Kidney glomerular epithelial cell (primary cell): ENCODE results near the gene RNF2.
"Not testable (repeated sequence)": the region's sequence is repeated elsewhere in the genome, so short reads cannot be mapped to it uniquely, and the experiment has no call there.

Experiments
- DNase-seq: peaks from one replicate; lab custom pipeline; 2025; lab: John Stamatoyannopoulos, UW

The RNF2 gene

DNA sequence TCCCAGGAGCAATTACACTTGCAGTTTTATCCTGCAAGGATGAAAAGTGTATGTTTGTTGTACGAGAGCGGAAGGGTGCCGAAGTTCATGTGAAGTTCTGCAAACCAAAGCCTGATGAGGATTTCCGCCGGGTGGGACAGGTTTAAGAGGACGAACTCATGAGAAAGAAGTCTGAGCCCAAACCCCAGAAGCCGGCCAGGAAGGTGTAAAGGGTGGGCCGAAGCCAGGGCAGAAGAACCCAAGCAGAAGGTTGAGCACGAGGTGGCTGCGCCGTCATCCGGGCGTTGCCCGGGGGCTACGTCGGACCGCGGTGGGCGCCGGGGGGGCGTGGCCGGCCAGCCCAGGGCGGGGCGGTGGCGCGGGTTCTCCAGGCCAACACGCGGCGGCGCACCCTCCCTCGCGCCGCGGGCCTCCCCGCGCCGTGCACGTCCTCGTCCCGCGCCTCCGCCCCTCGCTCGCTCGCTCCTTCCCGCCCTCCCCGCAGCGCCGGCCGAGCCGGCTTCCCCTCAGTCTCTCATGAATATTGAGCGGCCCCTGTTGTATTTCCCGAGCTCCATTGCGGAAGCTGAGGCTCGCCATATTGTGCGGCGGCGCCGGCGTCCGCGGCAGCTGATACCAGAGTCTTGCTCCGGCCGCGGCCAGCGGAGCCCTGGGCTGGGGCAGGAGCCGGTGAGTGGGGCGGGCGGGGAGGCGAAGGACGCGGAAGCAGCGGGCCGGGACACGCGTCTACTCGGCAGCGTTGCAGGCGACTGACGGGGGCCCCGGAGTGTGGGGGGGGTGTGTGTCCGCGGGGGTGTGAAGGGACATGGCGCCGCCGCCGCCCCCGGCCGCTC, at the start of gene RNF2:
RNF2 (plus strand) TSS at position 578 of the 833 bp plus-strand sequence. CDS start 41,996 bp downstream, outside the sequence.
- DNase-seq = peak; percentile 56

DNA sequence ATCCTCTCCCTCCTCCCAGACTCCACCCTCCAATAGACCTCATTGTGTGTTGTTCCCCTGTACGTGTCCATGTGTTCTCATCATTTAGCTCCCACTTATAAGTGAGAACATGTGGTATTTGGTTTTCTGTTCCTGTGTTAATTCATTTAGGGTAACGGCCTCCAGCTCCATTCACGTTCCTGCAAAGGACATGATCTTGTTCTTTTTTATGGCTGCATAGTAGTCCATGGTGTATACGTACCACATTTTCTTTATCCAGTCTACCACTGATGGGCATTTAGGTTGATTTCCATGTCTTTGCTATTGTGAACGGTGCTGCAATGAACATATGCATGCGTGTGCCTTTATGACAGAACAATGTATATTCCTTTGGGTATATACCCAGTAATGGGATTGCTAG, 45.4 kb upstream of the RNF2 start:
- DNase-seq = not testable (repeated sequence)

DNA sequence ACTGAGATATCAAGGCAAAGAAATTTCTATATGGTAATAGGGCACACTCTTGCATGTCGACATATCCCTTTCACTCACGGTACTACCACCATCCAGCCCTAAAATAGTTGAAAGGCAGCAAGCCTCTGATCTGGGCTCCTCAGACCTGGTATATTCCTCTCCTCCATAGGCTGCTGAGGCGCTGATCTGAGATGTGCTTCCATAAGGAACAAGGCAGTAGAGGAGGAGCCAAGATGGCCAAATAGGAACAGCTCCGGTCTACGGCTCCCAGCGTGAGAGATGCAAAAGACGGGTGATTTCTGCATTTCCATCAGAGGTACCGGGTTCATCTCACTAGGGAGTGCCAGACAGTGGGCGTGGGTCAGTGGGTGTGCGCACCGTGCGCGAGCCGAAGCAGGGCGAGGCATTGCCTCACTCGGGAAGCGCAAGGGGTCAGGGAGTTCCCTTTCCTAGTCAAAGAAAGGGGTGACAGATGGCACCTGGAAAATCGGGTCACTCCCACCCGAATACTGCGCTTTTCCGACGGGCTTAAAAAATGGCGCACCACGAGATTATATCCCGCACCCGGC, 44.0 kb upstream of the RNF2 start:
- not testable (repeated sequence) for DNase-seq

- no peak for DNase-seq
Observed at GRCh38 chr1:185008838-185009237, 36.5 kb upstream of the RNF2 start.

DNA sequence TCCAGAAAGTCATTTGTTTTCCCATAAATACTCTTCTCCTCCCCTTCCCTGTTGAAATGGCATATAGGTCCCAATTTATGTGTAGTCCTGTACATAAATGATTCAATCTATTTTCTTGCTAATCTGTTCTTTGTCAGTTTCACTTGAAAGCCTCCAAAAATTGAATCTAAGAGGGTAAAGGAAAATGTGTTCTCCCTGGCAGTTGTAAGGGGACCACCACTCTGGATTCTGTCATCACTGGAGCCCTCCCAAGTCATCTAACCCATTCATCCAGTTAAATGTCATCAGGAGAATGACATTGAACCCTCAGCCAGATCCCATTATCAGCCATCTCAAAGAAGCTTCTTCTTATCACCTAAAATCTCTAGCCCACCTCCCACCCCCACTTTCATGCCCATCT, 35.0 kb upstream of the RNF2 start:
- no peak for DNase-seq

DNA sequence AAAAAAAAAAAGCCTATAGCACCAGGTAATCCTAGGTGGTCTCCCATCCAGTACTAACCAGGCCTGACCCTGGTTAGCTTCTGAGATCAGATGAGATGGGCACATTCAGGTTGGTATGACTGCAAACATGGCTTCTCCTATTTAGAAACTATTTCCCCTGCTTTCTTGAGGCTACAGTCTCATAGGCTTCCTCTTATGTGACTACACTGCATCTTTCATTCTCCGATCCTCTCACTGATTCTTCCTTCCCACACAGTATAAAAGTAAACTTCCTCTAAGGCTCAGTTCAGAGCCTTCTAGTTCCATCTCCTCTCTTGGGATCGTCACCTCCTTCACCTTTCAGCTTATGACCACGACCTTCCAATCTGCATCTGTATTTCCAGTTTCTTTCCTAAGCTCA, 30.4 kb upstream of the RNF2 start:
- DNase-seq = no peak

DNA sequence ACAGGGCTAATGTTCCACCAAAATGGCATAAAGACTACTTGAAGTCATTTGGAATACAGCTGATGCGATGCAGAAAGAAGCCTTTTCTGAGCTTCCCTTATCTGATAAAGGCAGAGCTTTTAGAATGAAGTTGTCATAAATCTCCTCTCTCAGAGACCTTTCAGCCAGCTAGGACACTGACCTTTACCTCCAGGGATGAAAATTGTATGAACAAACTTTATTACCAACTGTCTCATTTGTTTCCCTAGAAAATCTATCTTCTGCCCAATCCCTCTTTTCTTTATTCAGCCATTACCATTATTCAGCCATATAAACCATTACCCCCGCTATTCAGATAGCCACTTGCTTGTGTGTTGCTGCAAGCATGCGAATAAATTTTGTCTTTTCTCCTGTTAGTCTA, 29.7 kb upstream of the RNF2 start:
- no peak for DNase-seq

- DNase-seq = peak; percentile 15
Observed at GRCh38 chr1:185016880-185017279, 28.5 kb upstream of the RNF2 start.

- peak; percentile 70 for DNase-seq
Observed at GRCh38 chr1:185017338-185017737, 28.0 kb upstream of the RNF2 start.

GRCh38 chr1:185017966-185018365, 27.4 kb upstream of the RNF2 start:
- DNase-seq = no peak

GRCh38 chr1:185027252-185027882, 18.0 kb upstream of the RNF2 start:
- DNase-seq = no peak

- DNase-seq = no peak
Observed at GRCh38 chr1:185033686-185034085, 11.7 kb upstream of the RNF2 start.

GRCh38 chr1:185035258-185035657, 10.1 kb upstream of the RNF2 start:
- no peak for DNase-seq

DNA sequence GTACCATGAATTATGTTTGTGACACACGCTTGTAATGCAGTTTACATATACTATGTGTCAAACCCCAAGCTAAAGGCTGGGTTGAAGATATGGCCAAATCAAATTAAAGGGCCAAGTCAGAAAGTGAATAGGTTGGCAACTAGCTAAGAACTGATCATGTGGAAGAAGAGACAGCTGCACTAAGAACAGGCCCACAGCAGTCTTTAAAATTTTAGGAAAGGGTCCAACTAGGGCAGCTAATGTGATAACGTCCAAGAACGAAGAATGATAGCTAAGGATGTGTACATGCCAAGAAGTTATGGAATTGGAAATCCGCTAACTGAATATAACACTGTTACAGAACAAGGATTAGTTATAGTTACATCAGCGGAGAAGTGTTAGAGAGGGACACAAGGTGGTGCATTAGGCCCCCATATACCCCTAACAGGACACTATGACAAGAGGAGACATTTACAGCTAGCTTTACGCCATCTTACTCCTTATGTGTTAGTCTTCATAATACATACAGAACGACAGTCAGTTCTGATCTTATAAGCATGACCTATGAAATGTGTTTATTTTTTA, 6.5 kb upstream of the RNF2 start:
- DNase-seq = no peak

DNA sequence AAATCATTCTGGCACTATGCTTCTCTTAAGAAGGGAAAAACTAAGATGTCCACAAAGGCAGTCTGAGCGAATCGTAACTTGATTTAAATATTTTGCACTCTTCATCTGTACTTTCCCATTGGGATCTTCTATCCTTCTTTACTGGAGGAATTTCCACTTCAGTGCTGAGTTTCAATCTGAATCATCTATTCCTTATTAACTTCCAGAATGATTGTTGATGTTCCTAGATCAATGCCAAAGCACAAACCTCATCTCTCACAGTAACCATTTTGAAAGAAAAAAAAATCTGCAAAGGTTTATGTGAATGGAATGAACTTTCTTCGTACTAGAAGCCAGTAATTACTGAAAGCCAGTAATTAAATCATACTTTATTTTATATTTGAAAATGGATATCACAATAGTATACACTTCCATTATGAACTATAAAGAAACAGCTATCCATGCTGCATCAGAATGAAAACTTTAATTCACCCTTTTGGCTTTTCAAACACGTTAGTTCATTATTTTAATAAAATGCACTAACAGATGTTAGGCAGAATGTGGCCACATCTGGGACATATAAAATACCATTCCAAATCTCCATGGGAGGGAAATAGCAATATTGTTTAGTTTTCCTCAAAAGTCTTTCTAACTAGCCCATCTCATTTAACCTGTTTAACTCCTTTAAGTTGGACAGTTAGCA, 5.5 kb upstream of the RNF2 start:
- no peak for DNase-seq

DNA sequence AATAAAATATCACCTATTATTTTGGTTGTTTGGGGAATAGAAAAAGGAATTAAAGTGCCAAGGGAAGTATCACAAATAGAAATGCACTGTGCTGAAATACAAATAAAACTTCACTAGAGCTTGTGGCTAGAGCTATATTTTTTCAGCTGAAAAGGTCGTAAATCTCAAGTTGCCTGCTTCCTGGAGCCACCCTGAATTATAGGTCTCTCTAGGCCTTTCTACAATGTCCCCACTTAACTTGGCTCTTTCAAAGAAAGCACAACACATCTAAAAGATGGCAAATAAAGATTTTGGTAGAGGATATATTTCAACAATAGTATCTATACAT, 5.0 kb upstream of the RNF2 start:
- DNase-seq = no peak

- DNase-seq = no peak
Observed at GRCh38 chr1:185041742-185042141, 3.6 kb upstream of the RNF2 start.

DNA sequence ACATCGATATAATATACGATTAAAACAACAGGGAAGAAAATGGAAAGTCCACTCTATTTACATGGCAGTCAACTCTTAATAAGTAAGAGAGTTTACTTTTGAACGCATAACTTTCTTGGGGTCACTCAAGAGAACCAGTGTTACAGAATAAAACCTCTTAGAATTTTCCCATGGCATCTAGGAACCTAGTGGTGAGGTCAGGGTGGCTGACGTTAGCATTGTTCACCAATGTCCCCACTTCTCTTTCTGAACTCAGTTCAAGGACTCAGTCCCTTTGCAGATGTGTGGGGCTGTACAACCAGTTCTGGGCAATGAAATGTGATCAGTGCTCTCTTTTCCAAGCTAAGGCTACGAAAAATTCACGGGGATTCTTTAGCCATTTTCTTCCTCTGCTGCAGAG, 2.6 kb upstream of the RNF2 start:
- DNase-seq = no peak

- DNase-seq = no peak
Observed at GRCh38 chr1:185044387-185044786, 971 bp upstream of the RNF2 start.

GRCh38 chr1:185045814-185046492, 595 bp downstream of the RNF2 start:
- no peak for DNase-seq

DNA sequence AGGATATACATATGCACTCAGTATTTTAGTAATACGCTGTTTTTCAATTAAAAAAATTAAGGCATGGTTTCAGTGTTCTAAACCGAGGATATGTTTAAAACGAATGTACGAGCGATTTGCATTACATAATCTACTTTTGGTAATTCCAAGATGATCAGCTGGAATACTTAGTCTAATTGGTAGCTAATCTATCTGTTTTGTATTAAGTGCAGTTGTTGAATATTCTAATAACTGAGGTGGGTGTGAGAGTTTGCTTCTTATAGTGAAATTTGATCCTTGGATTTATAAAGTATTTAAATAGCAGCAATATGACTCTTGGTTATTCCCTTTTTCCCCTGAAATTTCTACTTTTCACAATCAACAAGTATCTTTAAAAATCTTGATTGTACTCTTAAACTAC, 1.3 kb downstream of the RNF2 start:
- no peak for DNase-seq

- no peak for DNase-seq
Observed at GRCh38 chr1:185049670-185050069, 4.3 kb downstream of the RNF2 start.
